ENCODE data around the gene RASGEF1B. TPM values are rescaled to one million over a fixed set of nuclear protein-coding genes. Genes with fewer than 3 reads are reported as not detected.

RASGEF1B gene
- 10 to 100 TPM in 2 of 4 donors, 1 to 10 TPM in 2; 9.5 to 12.7 (median 11.3) TPM for polyA plus RNA-seq (ENCODE audit: insufficient read length in 4 of 4)

DNA sequence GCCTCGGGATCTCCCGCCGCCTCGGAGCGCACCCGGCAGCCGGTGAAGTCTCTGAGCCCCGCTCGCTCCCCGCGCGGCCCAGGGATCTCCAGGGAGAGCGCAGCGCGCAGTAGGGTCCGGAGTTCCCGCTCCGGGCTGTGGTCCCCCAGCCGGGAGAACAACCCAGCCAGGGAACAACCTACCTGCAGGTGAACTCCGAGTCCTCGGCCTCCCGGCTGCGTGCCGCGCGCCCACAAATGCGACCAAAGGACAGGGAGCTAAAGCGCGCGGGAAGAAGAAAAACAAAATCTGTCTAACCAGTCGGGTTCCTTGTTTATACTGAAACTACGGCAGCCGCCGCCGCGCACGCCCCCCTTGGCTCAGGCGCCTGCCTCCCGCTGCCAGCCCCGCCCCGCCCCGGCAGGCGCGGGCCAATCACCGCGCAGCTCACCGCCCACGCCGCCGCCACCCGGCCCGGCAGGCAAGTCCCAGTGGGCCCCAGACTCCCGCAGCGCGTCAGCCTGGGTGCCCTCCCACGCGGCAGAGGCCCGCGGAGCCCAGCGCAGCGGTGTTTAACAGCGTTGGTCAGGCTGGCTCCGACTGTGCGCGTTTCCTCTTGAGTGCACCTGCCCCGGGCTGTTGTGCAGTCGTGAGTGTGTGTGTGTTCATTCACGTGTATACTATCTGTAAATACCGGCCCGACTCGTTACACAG lies at the start of gene RASGEF1B:
RASGEF1B (minus strand) TSS at position 320 of the 693 bp plus-strand sequence. CDS start 12,399 bp downstream, outside the sequence.
- DNase-seq (ENCODE audit: low read depth in 4 of 4, low spot score in 2 of 4): peak in 3 of 4 donors; percentile 53 to 67 (median 66)

DNA sequence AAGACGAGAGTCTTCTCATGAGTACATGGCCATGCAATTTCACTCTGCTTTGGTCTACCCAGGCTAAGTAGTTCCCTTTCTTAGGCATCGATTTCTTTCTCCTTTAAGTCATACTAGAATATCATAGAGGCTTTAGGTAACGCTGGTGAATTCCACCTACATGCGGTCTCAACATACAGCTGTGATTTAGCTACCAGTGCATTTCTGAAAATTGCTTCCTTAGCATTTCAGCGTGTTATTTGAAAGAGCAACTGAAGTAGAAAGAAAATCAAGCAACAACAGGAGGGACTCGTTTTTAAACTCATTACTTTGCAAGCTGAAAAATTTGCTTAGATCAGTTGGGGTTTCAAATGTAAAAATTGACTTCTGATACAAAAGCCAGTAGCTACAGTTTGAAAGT lies 48.1 kb upstream of the RASGEF1B start:
- no peak for DNase-seq (ENCODE audit: low read depth in 4 of 4, low spot score in 2 of 4)

DNA sequence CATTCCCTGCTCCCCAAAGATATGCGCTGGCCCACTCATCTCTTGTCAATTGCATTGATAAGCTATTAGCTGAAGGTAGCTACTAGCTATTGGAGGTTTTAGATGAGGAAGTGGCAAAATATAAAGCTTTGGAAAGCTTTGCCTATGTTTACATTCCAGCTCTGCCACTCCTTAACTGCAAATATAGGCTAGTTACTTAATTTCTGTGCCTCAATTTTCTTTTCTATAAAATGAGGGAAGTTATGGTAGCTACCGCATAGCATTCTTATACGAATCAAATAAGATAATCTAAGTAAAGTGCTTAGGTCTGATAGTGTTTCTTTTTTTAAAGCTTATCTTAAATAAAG lies 47.7 kb upstream of the RASGEF1B start:
- DNase-seq (ENCODE audit: low read depth in 4 of 4, low spot score in 2 of 4): no peak

DNA sequence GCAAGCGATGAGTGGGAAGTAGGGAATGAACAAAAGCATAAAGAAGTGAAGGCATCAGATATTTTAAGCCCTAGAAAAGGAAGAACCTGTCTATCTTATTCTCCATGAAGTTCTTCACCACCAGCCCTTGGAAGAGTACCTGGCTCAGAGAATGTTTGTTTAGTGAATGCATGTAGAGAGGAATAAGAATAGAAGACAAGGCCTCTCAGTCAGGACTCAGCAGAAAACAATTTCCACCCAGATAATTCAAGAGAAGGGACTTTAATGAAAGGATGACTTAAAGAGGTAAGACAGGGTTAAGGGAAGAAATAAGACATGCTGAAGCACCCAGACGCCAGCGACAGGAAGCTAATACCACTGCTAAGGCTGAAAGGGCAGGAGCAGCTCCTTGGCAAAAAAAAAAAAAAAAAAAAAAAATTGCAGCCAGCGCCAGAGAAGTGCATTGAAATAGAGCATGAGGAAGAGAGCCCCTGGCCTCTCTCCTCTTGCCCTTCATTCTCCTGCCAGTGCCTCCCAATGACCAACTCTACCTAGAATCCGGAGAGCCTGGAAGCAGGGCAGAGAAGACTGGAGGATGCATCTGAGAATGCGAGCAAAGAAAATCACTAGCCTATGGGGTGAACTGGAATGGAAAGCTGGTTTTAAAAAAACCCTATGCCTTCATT lies 47.2 kb upstream of the RASGEF1B start:
- DNase-seq (ENCODE audit: low read depth in 4 of 4, low spot score in 2 of 4): no peak

DNA sequence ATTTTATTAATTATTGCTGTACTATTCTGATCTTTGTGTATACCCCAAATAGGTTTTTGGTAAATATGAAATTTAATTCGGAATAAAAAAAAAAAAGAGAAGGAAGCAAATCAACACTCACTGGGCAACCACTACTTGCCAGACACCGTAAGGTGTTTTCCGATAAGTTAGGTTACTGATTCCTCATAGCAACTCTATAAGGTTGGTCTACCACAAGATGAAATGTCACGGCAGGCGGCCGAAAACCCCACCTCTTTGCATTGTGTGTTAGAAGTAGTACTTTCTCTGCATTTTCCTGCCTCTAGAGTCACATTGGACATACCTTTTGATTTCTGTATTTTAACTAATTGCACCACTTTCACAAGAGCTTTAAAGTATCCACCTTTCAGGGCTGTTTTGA lies 44.5 kb upstream of the RASGEF1B start:
- DNase-seq (ENCODE audit: low read depth in 4 of 4, low spot score in 2 of 4): no peak

DNA sequence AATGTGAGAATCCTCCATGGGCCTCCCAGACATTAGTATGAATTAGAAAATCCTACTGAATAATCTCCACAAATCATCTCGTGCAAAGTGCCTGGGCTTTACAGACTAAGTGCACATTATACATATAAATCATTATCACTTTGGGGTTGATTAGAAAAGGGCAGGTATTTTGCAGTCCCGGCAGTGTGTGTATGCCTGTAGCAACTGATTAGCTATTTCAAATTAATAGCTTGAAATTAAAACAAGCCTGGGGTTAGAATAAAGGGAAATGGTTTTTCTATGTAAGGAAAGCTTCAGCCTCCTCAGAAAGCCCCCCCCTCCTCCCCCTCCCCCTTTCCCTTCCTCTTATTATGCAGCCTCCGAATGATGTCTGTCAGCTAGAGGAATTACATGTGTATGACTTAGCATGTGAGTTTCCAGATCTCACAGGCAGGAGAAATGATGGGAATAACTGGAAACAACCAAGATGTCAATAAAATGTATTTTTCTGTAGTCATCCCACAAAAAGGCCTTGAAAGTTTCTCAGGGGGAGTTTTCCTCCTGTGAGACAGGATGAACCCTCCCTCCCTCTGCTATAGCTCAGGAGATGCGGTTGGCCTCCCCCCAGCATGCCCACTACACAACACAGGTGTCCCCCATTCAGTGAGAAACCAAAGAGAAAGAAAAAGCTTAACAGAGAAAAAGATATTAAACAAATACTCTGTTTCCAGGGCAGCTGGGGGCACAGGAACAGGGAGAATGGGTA lies 41.2 kb upstream of the RASGEF1B start:
- no peak for DNase-seq (ENCODE audit: low read depth in 4 of 4, low spot score in 2 of 4)

DNA sequence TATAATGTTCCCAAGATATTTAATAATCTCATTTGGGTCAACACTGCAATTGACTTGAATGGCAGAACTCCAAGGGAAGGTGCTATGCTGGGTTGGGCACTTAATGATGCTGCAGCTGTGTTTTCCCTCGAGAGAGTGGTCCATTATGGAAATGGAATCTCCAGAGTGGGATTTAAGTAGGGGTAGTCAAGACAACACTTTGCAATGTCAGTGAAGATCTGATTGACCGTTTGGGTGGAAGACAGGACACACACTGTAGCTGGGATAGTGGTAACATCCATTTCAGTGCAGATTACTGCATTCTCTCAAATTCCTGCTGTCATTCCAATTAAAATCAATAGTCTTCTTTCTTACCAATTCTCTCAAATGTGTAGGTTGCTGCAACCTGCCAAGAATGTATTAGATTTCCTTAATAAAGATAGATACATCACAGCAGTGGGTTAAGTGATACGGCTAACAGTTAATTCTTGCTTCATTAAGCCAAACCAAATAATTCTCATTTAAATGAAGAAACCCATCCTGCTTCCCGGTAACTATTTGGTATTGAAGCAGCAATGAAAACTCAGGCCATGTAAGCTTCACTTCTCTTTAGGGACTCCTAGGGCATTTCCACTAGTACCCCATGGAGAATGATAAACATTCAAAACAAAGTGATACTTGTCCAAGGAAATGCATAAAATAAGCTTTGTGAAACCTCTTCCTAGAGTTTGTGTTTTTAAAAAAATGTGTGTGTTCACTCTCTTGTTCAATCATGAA lies 40.5 kb upstream of the RASGEF1B start:
- no peak for DNase-seq (ENCODE audit: low read depth in 4 of 4, low spot score in 2 of 4)

DNA sequence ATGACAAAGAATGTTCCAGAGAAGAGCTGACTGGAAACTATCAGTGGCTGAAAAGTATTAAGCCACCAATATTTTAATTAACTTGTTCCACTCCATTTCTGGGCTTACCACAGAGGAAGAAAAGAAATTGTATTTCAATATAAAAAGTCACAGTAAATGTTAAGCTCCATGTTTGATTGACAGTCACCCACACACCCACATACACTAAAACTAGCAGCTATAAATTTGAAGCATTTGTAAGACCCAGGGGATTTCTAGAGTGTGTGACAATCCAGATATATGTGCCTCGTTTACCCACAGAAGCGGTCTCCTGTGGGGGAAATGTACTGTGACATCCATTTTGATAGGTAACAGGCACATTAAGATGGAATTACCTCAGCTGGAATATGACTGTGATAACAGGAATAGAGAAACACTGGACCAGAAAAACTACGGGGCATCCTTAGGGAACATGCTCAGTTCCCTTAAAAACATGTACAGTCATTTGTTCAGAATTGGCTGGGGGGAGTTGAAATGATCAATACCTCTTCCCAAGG lies 39.0 kb upstream of the RASGEF1B start:
- DNase-seq (ENCODE audit: low read depth in 4 of 4, low spot score in 2 of 4): no peak

DNA sequence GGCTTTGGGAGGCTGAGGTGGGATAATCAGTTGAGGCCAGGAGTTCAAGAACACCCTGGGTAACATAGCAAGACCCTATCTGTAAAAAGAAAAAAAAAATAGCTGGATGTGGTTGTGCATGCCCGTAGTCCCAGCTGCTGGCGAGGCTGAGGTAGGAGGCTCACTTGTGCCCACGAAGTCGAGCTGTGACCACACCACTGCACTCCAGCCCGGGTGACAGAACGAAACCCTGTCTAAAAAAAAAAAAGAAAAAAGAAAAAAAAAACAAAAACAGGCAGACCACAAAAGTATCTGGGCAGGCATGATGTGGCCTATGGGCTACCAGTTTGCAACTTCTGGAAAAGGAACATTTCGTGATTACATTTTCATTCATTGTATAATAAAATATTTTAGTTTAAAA lies 38.1 kb upstream of the RASGEF1B start:
- DNase-seq (ENCODE audit: low read depth in 4 of 4, low spot score in 2 of 4): no peak

DNA sequence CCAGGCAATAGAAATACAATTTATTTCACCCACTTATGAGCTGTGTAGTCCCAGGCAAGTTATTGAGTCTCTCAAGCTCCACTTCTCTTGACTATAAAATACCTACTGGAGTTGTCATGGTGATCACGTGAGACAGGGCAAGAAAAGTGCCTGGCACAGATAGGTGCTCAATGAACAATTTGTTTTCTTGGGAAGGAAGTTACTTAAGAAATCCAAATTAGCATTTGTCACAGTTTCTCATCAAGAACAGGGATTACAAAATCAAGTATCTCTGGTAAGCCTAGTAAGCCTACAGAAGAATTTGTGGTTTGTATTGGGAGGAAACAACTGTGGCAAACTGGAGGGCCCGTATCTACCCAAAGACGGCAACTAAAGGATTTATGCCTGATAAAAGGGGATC lies 37.5 kb upstream of the RASGEF1B start:
- DNase-seq (ENCODE audit: low read depth in 4 of 4, low spot score in 2 of 4): no peak

DNA sequence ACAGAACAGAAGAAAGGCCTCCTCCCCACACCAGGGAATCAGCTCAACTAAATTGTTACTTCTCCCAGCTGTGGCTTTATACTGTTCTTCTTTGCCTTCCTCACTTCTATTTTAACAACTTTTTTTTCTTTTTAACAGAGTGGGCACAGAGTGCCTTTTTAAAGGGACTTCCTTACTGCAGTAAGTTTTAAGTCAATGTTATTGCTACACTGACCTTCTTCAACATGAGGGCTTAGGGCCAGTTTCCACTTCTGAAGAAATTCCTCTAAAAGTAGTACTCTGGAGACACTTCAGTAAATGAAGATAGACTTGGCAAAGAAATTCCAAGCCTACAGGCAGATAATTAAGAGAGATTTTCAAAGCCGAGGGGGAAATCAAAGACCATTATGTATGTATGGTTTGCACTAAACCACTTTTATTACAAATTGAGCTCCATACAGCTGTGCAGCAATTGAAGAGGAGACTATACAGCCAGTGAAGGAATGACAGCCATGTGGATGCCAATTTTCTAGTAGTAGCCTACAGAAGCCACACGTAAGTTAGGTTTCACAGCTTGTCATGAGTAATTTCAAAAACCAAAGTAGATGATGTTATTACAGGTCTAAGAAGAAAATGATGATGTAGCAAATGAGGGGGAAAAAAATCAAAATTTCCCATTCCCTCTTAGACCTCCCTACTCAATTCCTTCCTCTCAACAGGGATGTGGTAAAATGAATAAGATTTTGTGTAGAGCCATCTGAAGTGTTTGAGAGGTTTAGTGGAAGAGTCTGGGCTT lies 36.9 kb upstream of the RASGEF1B start:
- no peak for DNase-seq (ENCODE audit: low read depth in 4 of 4, low spot score in 2 of 4)

DNA sequence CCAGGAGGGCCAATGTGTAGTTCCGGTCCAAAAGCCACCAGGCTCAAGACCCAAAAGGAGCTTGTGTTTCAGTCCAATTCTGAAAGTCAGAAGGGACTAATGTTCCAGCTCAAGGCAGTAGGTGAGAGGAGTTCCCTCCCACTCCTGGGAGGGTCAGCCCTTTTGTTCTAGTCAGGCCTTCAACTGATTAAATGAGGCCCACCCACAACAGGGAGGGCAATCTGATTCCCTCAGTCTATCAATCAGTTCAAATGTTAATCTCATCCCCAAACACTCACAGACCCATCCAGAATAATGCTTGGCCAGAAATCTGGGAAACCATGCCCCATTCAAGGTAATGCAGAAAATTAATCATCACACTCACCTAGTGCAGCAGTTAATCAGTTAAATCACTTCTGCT lies 35.8 kb upstream of the RASGEF1B start:
- no peak for DNase-seq (ENCODE audit: low read depth in 4 of 4, low spot score in 2 of 4)

DNA sequence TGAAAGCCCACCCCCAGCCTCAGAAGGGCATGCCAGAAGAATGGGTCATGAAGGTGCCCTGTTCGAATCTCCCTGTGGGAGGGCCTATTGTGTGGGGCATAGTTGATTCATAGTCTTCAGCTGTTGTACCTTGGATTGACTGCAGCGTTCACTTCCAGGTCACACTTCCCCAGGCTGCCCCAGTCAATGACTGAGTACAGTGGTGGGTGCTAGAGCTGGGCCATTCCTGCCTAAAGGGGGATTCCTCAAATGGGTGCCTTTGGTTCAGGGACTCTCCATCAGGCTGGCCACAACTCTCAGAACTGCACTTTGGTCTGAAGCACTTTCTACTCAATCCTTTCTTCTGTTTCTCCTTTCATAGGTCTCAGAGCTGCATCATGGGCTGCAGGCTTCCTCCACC lies 35.0 kb upstream of the RASGEF1B start:
- DNase-seq (ENCODE audit: low read depth in 4 of 4, low spot score in 2 of 4): no peak

DNA sequence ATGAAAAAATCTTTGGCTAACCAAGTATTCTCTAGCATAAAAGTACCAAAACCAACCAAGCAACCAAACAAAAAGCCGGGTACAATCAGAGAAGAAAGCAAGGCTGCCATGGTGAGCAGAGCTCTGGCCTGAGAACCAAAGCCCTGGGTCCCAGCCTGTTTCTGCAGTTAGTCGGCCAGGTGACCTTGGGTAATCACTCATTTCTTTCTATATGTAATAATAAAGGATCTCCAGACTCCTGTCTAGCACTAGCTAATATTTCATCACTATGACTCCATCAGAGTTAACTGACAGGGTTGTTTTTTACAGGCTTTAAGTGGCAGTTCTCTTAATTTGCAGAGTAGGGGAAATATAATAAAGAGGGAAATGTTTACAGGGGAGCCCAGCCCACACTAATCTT lies 34.0 kb upstream of the RASGEF1B start:
- no peak for DNase-seq (ENCODE audit: low read depth in 4 of 4, low spot score in 2 of 4)

DNA sequence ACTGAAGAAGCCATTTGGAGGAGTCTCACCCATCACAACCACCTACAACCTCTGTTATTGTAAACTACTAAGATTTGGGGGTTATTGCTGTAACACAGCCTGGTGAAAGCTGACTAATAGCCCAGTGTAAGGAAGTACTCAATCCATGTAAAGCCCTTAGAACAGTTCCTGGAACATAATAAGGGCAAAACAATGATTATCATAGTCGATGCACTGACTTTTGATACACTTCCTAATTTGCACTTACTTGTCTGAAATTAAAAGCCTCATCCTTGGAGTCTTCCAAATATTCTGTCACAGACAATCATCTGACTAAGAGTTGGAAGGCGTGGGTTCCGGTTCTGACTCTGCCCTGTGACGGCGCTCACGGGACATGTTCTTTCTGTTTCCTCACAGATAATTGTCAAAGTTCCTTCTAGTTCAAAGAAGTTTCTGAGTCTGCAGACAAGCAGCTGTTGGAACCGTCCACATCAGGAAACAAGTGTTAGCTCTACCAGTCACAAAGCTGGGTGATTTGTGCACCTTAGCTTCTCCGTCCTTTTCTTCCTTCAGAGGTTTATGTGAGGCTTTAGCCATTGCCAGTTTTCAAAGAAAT lies 33.4 kb upstream of the RASGEF1B start:
- DNase-seq (ENCODE audit: low read depth in 4 of 4, low spot score in 2 of 4): peak in 1 of 4 donors; percentile 13

DNA sequence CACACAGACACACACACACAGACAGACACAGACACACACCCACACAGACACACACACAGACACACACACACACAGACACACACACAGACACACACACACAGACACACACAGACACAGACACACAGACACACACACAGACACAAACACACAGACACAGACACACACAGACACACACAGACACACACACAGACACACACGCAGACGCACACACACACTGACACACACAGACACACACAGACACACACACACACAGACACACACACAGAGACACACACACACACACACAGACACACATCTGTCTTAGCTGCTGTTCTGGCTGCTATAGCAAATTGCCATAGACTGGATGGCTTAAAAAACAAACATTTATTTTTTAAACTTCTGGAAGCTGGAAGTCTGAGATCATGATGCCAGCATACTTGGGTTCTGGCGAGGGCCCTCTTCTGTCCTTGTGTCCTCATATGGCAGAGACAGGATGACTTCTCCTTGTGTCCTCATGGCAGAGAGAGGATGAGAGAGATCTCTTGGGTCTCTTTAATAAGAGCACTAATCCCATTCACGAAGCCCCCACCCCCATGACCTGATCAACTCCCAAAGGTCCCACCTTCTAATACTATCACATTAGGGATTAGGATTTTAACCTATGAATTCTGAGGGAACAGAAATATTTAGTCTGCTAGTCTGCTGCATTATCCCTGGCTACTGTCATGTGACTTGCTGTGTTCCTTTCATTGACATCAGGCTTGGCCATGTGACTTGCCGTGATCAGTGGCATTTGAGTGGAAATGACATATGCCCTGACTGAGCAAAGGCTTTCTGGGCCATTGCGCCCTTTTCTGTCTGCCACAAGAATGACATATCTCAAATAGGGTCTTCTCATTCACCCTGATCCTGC lies 32.7 kb upstream of the RASGEF1B start:
- DNase-seq (ENCODE audit: low read depth in 4 of 4, low spot score in 2 of 4): no peak

DNA sequence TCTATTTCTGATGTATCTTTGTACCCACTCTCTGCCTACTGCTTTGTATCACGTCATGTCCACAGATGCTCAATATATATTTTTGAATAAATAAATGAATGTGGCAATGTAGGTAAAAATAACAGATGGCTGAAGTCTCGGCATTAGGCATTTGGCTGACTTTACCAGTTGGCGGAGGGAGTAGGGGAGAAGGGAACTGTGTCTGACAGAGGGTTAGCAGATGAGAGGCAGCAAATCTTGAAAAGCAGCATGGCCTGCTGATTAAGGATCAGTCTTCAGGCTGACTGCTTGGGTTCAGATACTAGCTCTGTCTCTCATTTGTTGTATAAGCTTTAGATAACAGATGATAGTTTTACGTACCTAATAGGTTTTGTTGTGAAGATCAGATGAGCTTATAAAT lies 31.9 kb upstream of the RASGEF1B start:
- no peak for DNase-seq (ENCODE audit: low read depth in 4 of 4, low spot score in 2 of 4)

DNA sequence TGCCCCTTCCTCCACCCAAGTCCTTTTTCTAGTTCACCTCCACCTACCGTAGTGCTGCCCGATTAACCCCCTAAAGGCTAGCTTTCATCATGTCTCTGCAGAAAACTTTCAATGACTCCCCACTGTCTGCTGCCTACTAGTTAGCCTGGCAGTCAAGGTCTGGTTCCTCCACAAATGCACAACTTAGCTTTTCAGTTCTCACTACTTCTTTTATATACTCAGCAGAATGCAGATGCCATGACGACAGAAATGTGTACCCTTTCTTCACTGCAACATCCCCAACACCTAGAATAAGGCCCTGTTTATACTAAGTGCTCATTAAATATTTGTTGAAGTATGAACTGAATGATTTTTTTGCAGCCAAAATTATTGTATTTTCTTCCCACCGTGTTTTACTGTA lies 30.9 kb upstream of the RASGEF1B start:
- DNase-seq (ENCODE audit: low read depth in 4 of 4, low spot score in 2 of 4): no peak

DNA sequence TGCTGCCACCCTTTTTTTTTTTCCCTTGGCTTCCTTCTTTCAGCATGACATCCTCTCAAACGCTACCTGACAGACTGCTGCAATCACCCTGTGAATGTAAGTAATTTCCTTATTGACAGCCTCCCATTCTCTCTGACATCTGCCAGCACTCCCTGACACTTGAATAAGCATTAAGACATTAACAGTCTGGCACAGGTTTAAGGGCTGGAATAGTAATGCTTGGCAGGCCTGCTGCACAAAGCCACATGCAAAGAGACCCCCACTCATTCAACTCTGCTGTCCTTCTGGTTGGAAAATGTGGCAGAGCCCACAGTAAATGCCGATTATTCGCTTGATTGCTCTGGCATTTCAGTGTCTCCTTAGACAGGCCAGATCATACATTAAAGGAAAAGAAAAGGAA lies 28.1 kb upstream of the RASGEF1B start:
- DNase-seq (ENCODE audit: low read depth in 4 of 4, low spot score in 2 of 4): peak in 1 of 4 donors; percentile 13
